GM12864 (cell line): ENCODE results near the gene OPRM1.

Experiments used
- DNase-seq: peaks from one replicate; pipeline ENCODE4 v3.0.0-alpha.2; 2011; ENCODE audit warnings: low read depth
- H3K4me3 ChIP-seq: 2 replicates; pipeline ENCODE4 v1.5.1; 2011; ENCODE audit warnings: mild to moderate bottlenecking, low read depth, low read length, control low read depth
- CTCF ChIP-seq: IDR thresholded peaks from 2 replicates; pipeline ENCODE4 v1.5.1; 2011; ENCODE audit warnings: low read depth, mild to moderate bottlenecking, moderate library complexity, low read length, control low read depth, inconsistent platforms; ENCODE audit errors: missing control alignments

The OPRM1 gene

GRCh38 chr6:154242617-154243357 is 203.7 kb downstream of the OPRM1 start:
- no peak overlapping the region for H3K4me3 ChIP-seq
- TF ChIP-seq CTCF, result no peak
- DNase-seq, result no peak

GRCh38 chr6:154243793-154244750 is 205.0 kb downstream of the OPRM1 start:
- TF ChIP-seq CTCF, result no peak
- DNase-seq, result no peak
- H3K4me3 ChIP-seq, result no peak overlapping the region

- DNase-seq, result no peak
- no peak overlapping the region for H3K4me3 ChIP-seq
- no peak for TF ChIP-seq CTCF
Measured at GRCh38 chr6:154245506-154245905, 206.5 kb downstream of the OPRM1 start.

GRCh38 chr6:154246723-154247118 is 207.7 kb downstream of the OPRM1 start:
- H3K4me3 ChIP-seq, result no peak overlapping the region
- TF ChIP-seq CTCF, result no peak
- DNase-seq, result no peak

GRCh38 chr6:154247119-154247861 is 208.2 kb downstream of the OPRM1 start:
- no peak for TF ChIP-seq CTCF
- H3K4me3 ChIP-seq, result no peak overlapping the region; the same call in 1 of the 2 replicates
- DNase-seq, result no peak

- peak; percentile 78 for DNase-seq
- no peak overlapping the region for H3K4me3 ChIP-seq
- TF ChIP-seq CTCF, result no peak
Measured at GRCh38 chr6:154249499-154250298, 210.7 kb downstream of the OPRM1 start.
